ENCODE measurements around the gene NLN.
"Not testable (repeated sequence)": the region's sequence is repeated elsewhere in the genome, so short reads cannot be mapped to it uniquely, and the experiment has no call there.

NLN gene

GRCh38 chr5:65760504-65761275, 38.7 kb downstream of the NLN start:
- no peak overlapping the region for H3K27ac ChIP-seq (ENCODE audit: low read length)
- no peaks in the 10 kb centered on the region for H3K9me3 ChIP-seq (ENCODE audit: insufficient read depth, low read depth, low read length)
- H3K36me3 ChIP-seq (ENCODE audit: insufficient read depth, low read depth, low read length), result peaks cover 63% of the 10 kb centered on the region
- no peak overlapping the region for H3K9ac ChIP-seq (ENCODE audit: low read depth, low read length)
- no peak overlapping the region for H3K4me3 ChIP-seq (ENCODE audit: low read length)
- H3K4me1 ChIP-seq (ENCODE audit: insufficient read depth, low read length), result no peaks in the 10 kb centered on the region
- H3K27me3 ChIP-seq (ENCODE audit: insufficient read depth, low read length), result no peaks in the 10 kb centered on the region

- H3K4me3 ChIP-seq (ENCODE audit: low read length), result no peak overlapping the region
- H3K27me3 ChIP-seq (ENCODE audit: insufficient read depth, low read length), result no peaks in the 10 kb centered on the region
- H3K4me1 ChIP-seq (ENCODE audit: insufficient read depth, low read length), result no peaks in the 10 kb centered on the region; the same call in 1 of the 2 replicates
- no peak overlapping the region for H3K27ac ChIP-seq (ENCODE audit: low read length)
- peaks cover 79% of the 10 kb centered on the region for H3K36me3 ChIP-seq (ENCODE audit: insufficient read depth, low read depth, low read length)
- H3K9me3 ChIP-seq (ENCODE audit: insufficient read depth, low read depth, low read length), result no peaks in the 10 kb centered on the region
- H3K9ac ChIP-seq (ENCODE audit: low read depth, low read length), result no peak overlapping the region
Observed at GRCh38 chr5:65762234-65762633, 40.2 kb downstream of the NLN start.

GRCh38 chr5:65765582-65765981, 43.6 kb downstream of the NLN start:
- Histone ChIP-seq H3K4me1 (ENCODE audit: insufficient read depth, low read length) (no peaks in the 10 kb centered on the region; the same call in 1 of the 2 replicates), H3K9me3 (ENCODE audit: insufficient read depth, low read depth, low read length) (no peaks in the 10 kb centered on the region), H3K27ac (ENCODE audit: low read length) (no peak overlapping the region), H3K9ac (ENCODE audit: low read depth, low read length) (no peak overlapping the region), H3K4me3 (ENCODE audit: low read length) (no peak overlapping the region), H3K27me3 (ENCODE audit: insufficient read depth, low read length) (no peaks in the 10 kb centered on the region), H3K36me3 (ENCODE audit: insufficient read depth, low read depth, low read length) (peaks cover 78% of the 10 kb centered on the region)

- Histone ChIP-seq H3K9ac (ENCODE audit: low read depth, low read length) (no peak overlapping the region), H3K36me3 (ENCODE audit: insufficient read depth, low read depth, low read length) (peaks cover 78% of the 10 kb centered on the region), H3K4me3 (ENCODE audit: low read length) (no peak overlapping the region), H3K4me1 (ENCODE audit: insufficient read depth, low read length) (no peaks in the 10 kb centered on the region; the same call in 1 of the 2 replicates), H3K27me3 (ENCODE audit: insufficient read depth, low read length) (no peaks in the 10 kb centered on the region), H3K27ac (ENCODE audit: low read length) (no peak overlapping the region), H3K9me3 (ENCODE audit: insufficient read depth, low read depth, low read length) (no peaks in the 10 kb centered on the region)
Observed at GRCh38 chr5:65766175-65766574, 44.2 kb downstream of the NLN start.

GRCh38 chr5:65766781-65767180, 44.8 kb downstream of the NLN start:
- peaks cover 72% of the 10 kb centered on the region for H3K36me3 ChIP-seq (ENCODE audit: insufficient read depth, low read depth, low read length)
- H3K9me3 ChIP-seq (ENCODE audit: insufficient read depth, low read depth, low read length), result no peaks in the 10 kb centered on the region
- H3K4me3 ChIP-seq (ENCODE audit: low read length), result no peak overlapping the region

GRCh38 chr5:65767565-65767964, 45.6 kb downstream of the NLN start:
- H3K4me1 ChIP-seq (ENCODE audit: insufficient read depth, low read length), result no peaks in the 10 kb centered on the region; the same call in 1 of the 2 replicates
- H3K27me3 ChIP-seq (ENCODE audit: insufficient read depth, low read length), result no peaks in the 10 kb centered on the region
- peaks cover 65% of the 10 kb centered on the region for H3K36me3 ChIP-seq (ENCODE audit: insufficient read depth, low read depth, low read length)
- H3K27ac ChIP-seq (ENCODE audit: low read length), result no peak overlapping the region
- H3K4me3 ChIP-seq (ENCODE audit: low read length), result no peak overlapping the region
- H3K9me3 ChIP-seq (ENCODE audit: insufficient read depth, low read depth, low read length), result no peaks in the 10 kb centered on the region
- H3K9ac ChIP-seq (ENCODE audit: low read depth, low read length), result no peak overlapping the region

More at GRCh38 chr5:65766781-65767180, 44.8 kb downstream of the NLN start:
- no peaks in the 10 kb centered on the region for H3K27me3 ChIP-seq (ENCODE audit: insufficient read depth, low read length)
- no peak overlapping the region for H3K27ac ChIP-seq (ENCODE audit: low read length)
- no peaks in the 10 kb centered on the region; the same call in 1 of the 2 replicates for H3K4me1 ChIP-seq (ENCODE audit: insufficient read depth, low read length)
- H3K9ac ChIP-seq (ENCODE audit: low read depth, low read length), result no peak overlapping the region

- Histone ChIP-seq H3K27me3 (ENCODE audit: insufficient read depth, low read length) (no peaks in the 10 kb centered on the region), H3K9me3 (ENCODE audit: insufficient read depth, low read depth, low read length) (no peaks in the 10 kb centered on the region), H3K4me1 (ENCODE audit: insufficient read depth, low read length) (no peaks in the 10 kb centered on the region; the same call in 1 of the 2 replicates), H3K4me3 (ENCODE audit: low read length) (no peak overlapping the region), H3K9ac (ENCODE audit: low read depth, low read length) (no peak overlapping the region), H3K36me3 (ENCODE audit: insufficient read depth, low read depth, low read length) (peaks cover 57% of the 10 kb centered on the region), H3K27ac (ENCODE audit: low read length) (no peak overlapping the region)
Observed at GRCh38 chr5:65768723-65769346, 46.8 kb downstream of the NLN start.

- peaks cover 51% of the 10 kb centered on the region for H3K36me3 ChIP-seq (ENCODE audit: insufficient read depth, low read depth, low read length)
- no peak overlapping the region for H3K27ac ChIP-seq (ENCODE audit: low read length)
- no peak overlapping the region for H3K4me3 ChIP-seq (ENCODE audit: low read length)
- no peaks in the 10 kb centered on the region for H3K27me3 ChIP-seq (ENCODE audit: insufficient read depth, low read length)
- no peak overlapping the region for H3K9ac ChIP-seq (ENCODE audit: low read depth, low read length)
- no peaks in the 10 kb centered on the region for H3K9me3 ChIP-seq (ENCODE audit: insufficient read depth, low read depth, low read length)
- no peaks in the 10 kb centered on the region; the same call in 1 of the 2 replicates for H3K4me1 ChIP-seq (ENCODE audit: insufficient read depth, low read length)
Observed at GRCh38 chr5:65769539-65769938, 47.5 kb downstream of the NLN start.

- Histone ChIP-seq H3K4me3 (ENCODE audit: low read length) (no peak overlapping the region), H3K4me1 (ENCODE audit: insufficient read depth, low read length) (no peaks in the 10 kb centered on the region; the same call in 1 of the 2 replicates), H3K36me3 (ENCODE audit: insufficient read depth, low read depth, low read length) (peaks cover 55% of the 10 kb centered on the region), H3K27me3 (ENCODE audit: insufficient read depth, low read length) (no peaks in the 10 kb centered on the region), H3K9ac (ENCODE audit: low read depth, low read length) (no peak overlapping the region), H3K27ac (ENCODE audit: low read length) (no peak overlapping the region), H3K9me3 (ENCODE audit: insufficient read depth, low read depth, low read length) (no peaks in the 10 kb centered on the region)
Observed at GRCh38 chr5:65771266-65771665, 49.3 kb downstream of the NLN start.

GRCh38 chr5:65772963-65773362, 51.0 kb downstream of the NLN start:
- peaks cover 57% of the 10 kb centered on the region for H3K36me3 ChIP-seq (ENCODE audit: insufficient read depth, low read depth, low read length)
- not testable (repeated sequence) for H3K9ac ChIP-seq (ENCODE audit: low read depth, low read length); H3K4me1 ChIP-seq (ENCODE audit: insufficient read depth, low read length); H3K9me3 ChIP-seq (ENCODE audit: insufficient read depth, low read depth, low read length); H3K27ac ChIP-seq (ENCODE audit: low read length); H3K4me3 ChIP-seq (ENCODE audit: low read length); H3K27me3 ChIP-seq (ENCODE audit: insufficient read depth, low read length)

GRCh38 chr5:65774346-65774745, 52.3 kb downstream of the NLN start:
- H3K36me3 ChIP-seq (ENCODE audit: insufficient read depth, low read depth, low read length), result peaks cover 62% of the 10 kb centered on the region
- H3K27me3 ChIP-seq (ENCODE audit: insufficient read depth, low read length), result no peaks in the 10 kb centered on the region
- H3K4me1 ChIP-seq (ENCODE audit: insufficient read depth, low read length), result no peaks in the 10 kb centered on the region
- no peaks in the 10 kb centered on the region for H3K9me3 ChIP-seq (ENCODE audit: insufficient read depth, low read depth, low read length)
- H3K4me3 ChIP-seq (ENCODE audit: low read length), result no peak overlapping the region
- H3K9ac ChIP-seq (ENCODE audit: low read depth, low read length), result no peak overlapping the region
- H3K27ac ChIP-seq (ENCODE audit: low read length), result no peak overlapping the region

GRCh38 chr5:65775476-65775875, 53.5 kb downstream of the NLN start:
- H3K27me3 ChIP-seq (ENCODE audit: insufficient read depth, low read length), result no peaks in the 10 kb centered on the region

More at GRCh38 chr5:65775476-65775875, 53.5 kb downstream of the NLN start:
- Histone ChIP-seq H3K9me3 (ENCODE audit: insufficient read depth, low read depth, low read length) (no peaks in the 10 kb centered on the region), H3K4me1 (ENCODE audit: insufficient read depth, low read length) (no peaks in the 10 kb centered on the region), H3K36me3 (ENCODE audit: insufficient read depth, low read depth, low read length) (peaks cover 61% of the 10 kb centered on the region), H3K27ac (ENCODE audit: low read length) (no peak overlapping the region), H3K4me3 (ENCODE audit: low read length) (no peak overlapping the region), H3K9ac (ENCODE audit: low read depth, low read length) (no peak overlapping the region)
